ENCODE results near the gene AFAP1. TPM values are rescaled to one million over a fixed set of nuclear protein-coding genes. Genes with fewer than 3 reads are reported as not detected.

Gene AFAP1
- total RNA-seq, 1 donor from 2014 or later = 84.9 TPM

DNA sequence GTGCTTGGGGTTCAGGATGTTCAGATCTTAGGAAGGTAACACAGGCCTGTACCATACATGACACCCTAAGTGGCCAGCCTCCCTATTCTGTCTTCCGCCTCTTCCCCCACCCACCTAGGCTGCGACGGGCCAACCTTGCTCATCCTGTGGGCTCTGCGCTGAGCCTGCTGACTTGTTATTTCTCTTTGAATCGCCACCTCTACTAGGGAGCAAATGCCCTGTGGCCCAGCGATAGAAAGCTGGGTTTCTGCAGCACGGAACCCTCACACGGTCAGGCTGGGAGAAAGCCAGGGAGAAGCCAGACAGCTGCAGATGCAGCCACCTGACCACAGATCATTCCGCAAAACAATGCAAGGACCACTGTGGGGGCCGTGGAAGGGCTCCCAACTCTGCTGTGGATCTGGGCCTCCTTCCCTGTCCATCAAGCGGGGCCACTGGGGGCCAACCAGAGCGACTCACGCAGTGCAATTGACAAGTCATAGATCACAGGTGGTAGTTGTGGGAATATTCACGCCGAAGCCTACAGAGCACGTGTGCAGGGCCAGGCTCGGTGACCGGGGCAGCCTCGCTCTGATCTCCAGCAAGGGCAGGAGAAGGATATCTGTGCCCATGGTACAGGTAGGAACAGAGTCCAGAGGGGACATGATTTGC, 227.5 kb downstream of the AFAP1 start:
- Histone ChIP-seq H3K36me3 (no peaks in the 10 kb centered on the region), H3K27ac (no peak overlapping the region), H3K27me3 (no peaks in the 10 kb centered on the region), H3K4me1 (no peaks in the 10 kb centered on the region), H3K4me3 (no peak overlapping the region), H3K9me3 (no peaks in the 10 kb centered on the region)
- TF ChIP-seq CTCF (IDR thresholded peaks at IDR 0.05) = no peak
- intact Hi-C loops (cut with DNase I) = no loop called here
- no peak for DNase-seq (ENCODE audit: low spot score in 2 of 2)

GRCh38 chr4:7711307-7711963, 228.2 kb downstream of the AFAP1 start:
- Histone ChIP-seq H3K27ac (no peak overlapping the region), H3K9me3 (no peaks in the 10 kb centered on the region), H3K4me1 (no peaks in the 10 kb centered on the region), H3K4me3 (no peak overlapping the region), H3K36me3 (no peaks in the 10 kb centered on the region), H3K27me3 (no peaks in the 10 kb centered on the region)
- TF ChIP-seq CTCF (IDR thresholded peaks at IDR 0.05) = no peak
- intact Hi-C loops (cut with DNase I) = no loop called here
- DNase-seq (ENCODE audit: low spot score in 2 of 2) = no peak

DNA sequence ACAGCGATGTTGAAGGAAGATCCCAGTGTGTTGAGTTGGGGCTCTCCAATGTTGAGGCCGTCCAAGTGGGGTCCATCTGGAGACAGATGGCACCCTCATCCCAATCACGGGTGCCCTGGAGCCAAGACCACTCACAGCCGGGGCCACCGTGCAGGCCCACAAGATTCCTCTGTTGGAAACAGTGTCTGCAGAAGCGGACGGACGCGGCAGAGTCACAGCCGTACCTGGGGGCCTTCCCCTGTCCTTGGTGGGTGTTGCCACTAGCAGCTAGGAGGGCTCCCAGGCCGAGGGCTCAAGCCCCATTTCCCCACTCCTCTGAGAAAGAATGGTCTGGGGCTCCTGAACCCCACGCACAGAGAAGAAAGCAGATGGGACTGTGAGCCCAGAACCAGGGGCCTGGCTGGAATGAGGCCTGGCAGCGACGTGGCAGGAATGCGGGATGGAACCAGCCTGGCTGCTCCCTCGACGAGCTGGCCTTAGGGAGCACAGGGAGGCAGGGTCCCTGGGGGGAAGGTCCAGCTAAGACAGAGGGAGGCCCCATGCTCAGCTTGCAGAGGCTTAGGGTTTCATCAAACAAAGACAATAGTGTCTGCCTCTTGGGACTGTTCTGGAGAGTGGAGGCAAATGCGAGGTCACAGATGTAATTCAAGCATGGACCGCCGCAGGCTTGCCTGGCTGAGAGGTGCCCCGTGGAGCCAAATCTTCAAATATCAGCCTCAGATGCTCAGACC, 228.9 kb downstream of the AFAP1 start:
- intact Hi-C loops (cut with DNase I) = no loop called here
- H3K4me1 ChIP-seq = no peaks in the 10 kb centered on the region
- H3K27me3 ChIP-seq = no peaks in the 10 kb centered on the region
- H3K4me3 ChIP-seq = no peak overlapping the region
- no peaks in the 10 kb centered on the region for H3K36me3 ChIP-seq
- TF ChIP-seq CTCF (IDR thresholded peaks at IDR 0.05) = no peak
- H3K27ac ChIP-seq = no peak overlapping the region
- no peak for DNase-seq (ENCODE audit: low spot score in 2 of 2)
- no peaks in the 10 kb centered on the region for H3K9me3 ChIP-seq

DNA sequence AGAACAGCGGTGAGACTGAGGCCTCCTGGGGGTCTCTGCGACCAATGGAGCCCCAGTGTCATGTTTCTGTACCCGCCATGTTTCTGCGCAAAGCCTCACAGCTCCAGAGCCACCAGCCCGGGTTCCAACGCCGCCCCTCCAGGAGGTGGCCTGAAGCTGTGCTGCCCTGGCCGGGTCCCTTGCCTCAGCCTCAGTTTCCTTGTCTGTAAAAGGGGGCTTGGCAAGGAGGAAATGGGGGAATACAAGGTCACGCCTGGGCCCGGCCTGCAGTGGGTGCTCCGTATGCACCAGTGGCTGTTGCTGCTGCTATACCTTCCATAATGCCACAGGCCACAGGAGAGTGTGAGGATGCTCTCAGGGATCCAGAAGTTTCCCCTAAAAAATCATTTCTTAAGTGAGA, 229.5 kb downstream of the AFAP1 start:
- intact Hi-C loops (cut with DNase I) = no loop called here
- DNase-seq (ENCODE audit: low spot score in 2 of 2) = no peak
- H3K9me3 ChIP-seq = no peaks in the 10 kb centered on the region
- no peak overlapping the region for H3K27ac ChIP-seq
- no peaks in the 10 kb centered on the region for H3K36me3 ChIP-seq
- no peaks in the 10 kb centered on the region for H3K27me3 ChIP-seq
- TF ChIP-seq CTCF (IDR thresholded peaks at IDR 0.05) = no peak
- H3K4me1 ChIP-seq = no peaks in the 10 kb centered on the region
- no peak overlapping the region for H3K4me3 ChIP-seq

DNA sequence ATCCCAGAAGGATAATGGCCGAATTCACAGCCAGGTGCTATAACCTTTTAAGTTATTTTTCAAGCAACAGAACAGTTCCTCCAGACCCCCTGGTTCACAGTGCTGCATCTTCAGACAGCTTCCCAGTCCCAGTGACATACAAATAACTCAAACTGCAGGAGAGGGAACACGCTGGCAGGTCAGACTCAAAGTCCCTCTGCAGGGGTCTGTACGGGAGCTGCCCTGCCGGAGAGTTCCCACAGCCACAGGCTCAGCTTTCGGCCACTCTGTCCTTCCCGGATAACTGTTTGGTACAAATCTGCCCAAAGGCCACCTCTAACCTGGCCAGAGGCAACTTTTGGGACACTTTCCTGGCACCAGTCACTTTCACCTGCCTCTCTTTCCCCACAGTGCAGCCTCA, 230.2 kb downstream of the AFAP1 start:
- Histone ChIP-seq H3K27me3 (no peaks in the 10 kb centered on the region), H3K36me3 (no peaks in the 10 kb centered on the region), H3K9me3 (no peaks in the 10 kb centered on the region), H3K4me3 (no peak overlapping the region), H3K27ac (no peak overlapping the region), H3K4me1 (no peaks in the 10 kb centered on the region)
- TF ChIP-seq CTCF (IDR thresholded peaks at IDR 0.05) = no peak
- DNase-seq (ENCODE audit: low spot score in 2 of 2) = no peak
- intact Hi-C loops (cut with DNase I) = no loop called here
